HepG2 (cell line): ENCODE data around the gene FDPS. TPM values are rescaled to one million over a fixed set of nuclear protein-coding genes. Genes with fewer than 3 reads are reported as not detected.

ENCODE experiments used
- DNMT1 ChIP-seq: sonication (generic); formaldehyde crosslinking; IDR thresholded peaks from 2 replicates; pipeline ENCODE4 v1.5.1; 2020; ENCODE audit warnings: mild to moderate bottlenecking, missing genetic modification reagents
- HNRNPH1 ChIP-seq: fragments of 200-400 bp; formaldehyde crosslinking; optimal IDR thresholded peaks from 2 replicates; pipeline ENCODE3; 2017; ENCODE audit warnings: mild to moderate bottlenecking, low read depth, low read length
- JUNB ChIP-seq: sonication (generic); formaldehyde crosslinking; IDR thresholded peaks from 2 replicates; pipeline ENCODE4 v1.8.0; 2022; ENCODE audit warnings: missing genetic modification reagents, mild to moderate bottlenecking, borderline replicate concordance
- MIER3 ChIP-seq: IDR thresholded peaks from 2 replicates; pipeline ENCODE4 v1.6.1; 2016; ENCODE audit warnings: missing compliant biosample characterization, borderline replicate concordance
- NBN ChIP-seq: fragments of 450-650 bp; conservative IDR thresholded peaks from 2 replicates; pipeline ENCODE4 v1.6.1; 2017
- NR2F6 ChIP-seq, 2 experiments: IDR thresholded peaks; 2 replicates each; pipeline ENCODE4 v1.6.1; 2016; ENCODE audit warnings: antibody characterized with exemption in 1 of 2, mild to moderate bottlenecking in 1 of 2
- RXRA ChIP-seq: sonication (generic); formaldehyde crosslinking; IDR thresholded peaks from 2 replicates; pipeline ENCODE4 v1.5.1; 2020; ENCODE audit warnings: missing genetic modification reagents
- SOX6 ChIP-seq, 2 experiments: fragments of 450-650 bp in 1 of 2; sonication (generic) in 1 of 2; formaldehyde crosslinking in 1 of 2; IDR thresholded peaks; 2 replicates each; pipeline versions ENCODE4 v1.4.0 to v1.6.1; 2017 to 2020; ENCODE audit warnings: antibody characterized with exemption in 1 of 2, mild to moderate bottlenecking in 1 of 2, missing genetic modification reagents in 1 of 2
- XBP1 ChIP-seq: sonication (generic); formaldehyde crosslinking; IDR thresholded peaks from 2 replicates; pipeline ENCODE4 v1.5.0; 2020; ENCODE audit warnings: missing genetic modification reagents
- ZNF761 ChIP-seq: sonication (generic); formaldehyde crosslinking; conservative IDR thresholded peaks from 2 replicates; pipeline ENCODE4 v1.4.0; 2020; ENCODE audit warnings: mild to moderate bottlenecking, missing genetic modification reagents
- polyA plus RNA-seq, 8 experiments: library from polyadenylated mRNA; depleted of rRNA in 3 of 8; stranded (reverse) in 7 of 8; unstranded in 1 of 8; fragments of >200 nt; fragmentation: Illumina TruSeq in 4 of 8; extraction: Trizol in 4 of 8; gene quantifications; 2 replicates each; pipeline versions ENCODE4 v1.2.1 to v1.2.3, GENCODE V29; 2011 to 2016; ENCODE audit warnings: low read depth in 4 of 8, missing spikeins in 1 of 8, mixed read lengths in 1 of 8; ENCODE audit not compliant: insufficient read depth in 1 of 8
- total RNA-seq, 5 experiments: library from RNA; depleted of rRNA; stranded (reverse); fragments of >200 nt; fragmentation: Illumina TruSeq; extraction: Trizol; gene quantifications; 2 replicates each; pipeline ENCODE4 v1.2.3, GENCODE V29; 2016; ENCODE audit warnings: low read depth in 1 of 5
- TF ChIP-seq, protein P1 (sequence below): sonication (generic); formaldehyde crosslinking; IDR thresholded peaks from 2 replicates; pipeline ENCODE4 v1.4.0; 2020; ENCODE audit warnings: mild to moderate bottlenecking, low read depth, missing genetic modification reagents
- TF ChIP-seq, protein P2 (sequence below): sonication (generic); formaldehyde crosslinking; IDR thresholded peaks from 2 replicates; pipeline ENCODE4 v1.4.0; 2020; ENCODE audit warnings: mild to moderate bottlenecking, low read depth, missing genetic modification reagents
- TF ChIP-seq, protein P3 (sequence below): sonication (generic); formaldehyde crosslinking; IDR thresholded peaks from 2 replicates; pipeline ENCODE4 v1.4.0; 2020; ENCODE audit warnings: mild to moderate bottlenecking, missing genetic modification reagents, borderline replicate concordance

FDPS gene
- total and polyA plus RNA-seq, 2 of the 13 experiments (the other 11 are each of a cell fraction or from before 2014, with no cell fraction given): 264 to 519 TPM

DNA sequence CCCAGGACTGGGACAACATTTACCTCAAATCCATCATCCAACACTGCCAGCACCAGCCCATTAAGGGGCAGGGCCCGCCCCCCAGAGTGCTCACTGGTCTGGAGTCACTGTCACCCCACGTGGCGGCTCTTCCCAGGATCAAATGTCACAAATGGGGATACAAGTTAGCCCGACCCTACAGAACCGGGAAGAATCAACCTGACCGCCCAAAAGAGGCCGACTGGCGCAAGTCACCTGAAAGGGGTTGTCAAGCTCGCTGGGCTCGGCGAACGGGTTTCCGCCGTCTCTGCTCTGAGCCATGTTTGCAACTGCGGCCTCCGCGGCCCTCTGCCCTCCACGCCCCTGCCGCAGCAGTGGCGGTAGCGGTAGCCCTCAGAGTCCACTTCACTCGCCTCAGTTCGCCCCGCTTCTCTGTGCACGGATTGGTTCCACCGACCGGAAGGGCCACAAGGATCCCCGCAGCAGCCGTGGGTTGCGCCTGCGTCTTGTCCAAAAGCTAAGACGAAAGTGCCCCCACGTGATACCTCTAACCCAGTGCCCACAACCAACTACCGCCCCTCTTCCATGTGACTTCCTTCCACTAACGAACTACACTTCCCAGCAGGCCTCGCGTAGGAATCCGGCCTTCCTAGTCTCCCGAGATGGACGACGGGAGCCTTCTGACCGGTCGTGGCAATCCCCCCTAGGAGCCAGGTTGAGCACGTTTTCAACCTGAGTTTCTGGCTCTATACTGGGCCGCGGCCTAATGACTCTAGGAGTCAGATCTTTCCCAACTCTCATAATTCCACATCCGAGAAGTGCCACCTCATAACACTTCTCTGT is 46.6 kb upstream of the FDPS start, which contains the start of gene SCAMP3 (continued):
- TF ChIP-seq SOX6 (IDR thresholded peaks at IDR 0.05): no peak
- peak; percentile 63 for TF ChIP-seq SOX6 (CRISPR knock-in tag; IDR thresholded peaks at IDR 0.05)
- TF ChIP-seq, protein P1, sequence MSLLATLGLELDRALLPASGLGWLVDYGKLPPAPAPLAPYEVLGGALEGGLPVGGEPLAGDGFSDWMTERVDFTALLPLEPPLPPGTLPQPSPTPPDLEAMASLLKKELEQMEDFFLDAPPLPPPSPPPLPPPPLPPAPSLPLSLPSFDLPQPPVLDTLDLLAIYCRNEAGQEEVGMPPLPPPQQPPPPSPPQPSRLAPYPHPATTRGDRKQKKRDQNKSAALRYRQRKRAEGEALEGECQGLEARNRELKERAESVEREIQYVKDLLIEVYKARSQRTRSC (CRISPR knock-in tag): no peak
- TF ChIP-seq NR2F6 (IDR thresholded peaks at IDR 0.05): no peak
- TF ChIP-seq NR2F6 (CRISPR knock-in tag; IDR thresholded peaks at IDR 0.05): peak; percentile 23; the same call in 1 of the 2 replicates
- peak; percentile 79 for TF ChIP-seq HNRNPH1
- no peak for TF ChIP-seq XBP1 (CRISPR knock-in tag)
- TF ChIP-seq DNMT1: no peak
- TF ChIP-seq JUNB: no peak
- TF ChIP-seq ZNF761 (CRISPR knock-in tag): peak; percentile 87; the same call in 1 of the 2 replicates
- TF ChIP-seq, protein P2, sequence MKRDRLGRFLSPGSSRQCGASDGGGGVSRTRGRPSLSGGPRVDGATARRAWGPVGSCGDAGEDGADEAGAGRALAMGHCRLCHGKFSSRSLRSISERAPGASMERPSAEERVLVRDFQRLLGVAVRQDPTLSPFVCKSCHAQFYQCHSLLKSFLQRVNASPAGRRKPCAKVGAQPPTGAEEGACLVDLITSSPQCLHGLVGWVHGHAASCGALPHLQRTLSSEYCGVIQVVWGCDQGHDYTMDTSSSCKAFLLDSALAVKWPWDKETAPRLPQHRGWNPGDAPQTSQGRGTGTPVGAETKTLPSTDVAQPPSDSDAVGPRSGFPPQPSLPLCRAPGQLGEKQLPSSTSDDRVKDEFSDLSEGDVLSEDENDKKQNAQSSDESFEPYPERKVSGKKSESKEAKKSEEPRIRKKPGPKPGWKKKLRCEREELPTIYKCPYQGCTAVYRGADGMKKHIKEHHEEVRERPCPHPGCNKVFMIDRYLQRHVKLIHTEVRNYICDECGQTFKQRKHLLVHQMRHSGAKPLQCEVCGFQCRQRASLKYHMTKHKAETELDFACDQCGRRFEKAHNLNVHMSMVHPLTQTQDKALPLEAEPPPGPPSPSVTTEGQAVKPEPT (CRISPR knock-in tag): peak; percentile 75
- TF ChIP-seq RXRA (CRISPR knock-in tag): peak; percentile 80
- TF ChIP-seq, protein P3, sequence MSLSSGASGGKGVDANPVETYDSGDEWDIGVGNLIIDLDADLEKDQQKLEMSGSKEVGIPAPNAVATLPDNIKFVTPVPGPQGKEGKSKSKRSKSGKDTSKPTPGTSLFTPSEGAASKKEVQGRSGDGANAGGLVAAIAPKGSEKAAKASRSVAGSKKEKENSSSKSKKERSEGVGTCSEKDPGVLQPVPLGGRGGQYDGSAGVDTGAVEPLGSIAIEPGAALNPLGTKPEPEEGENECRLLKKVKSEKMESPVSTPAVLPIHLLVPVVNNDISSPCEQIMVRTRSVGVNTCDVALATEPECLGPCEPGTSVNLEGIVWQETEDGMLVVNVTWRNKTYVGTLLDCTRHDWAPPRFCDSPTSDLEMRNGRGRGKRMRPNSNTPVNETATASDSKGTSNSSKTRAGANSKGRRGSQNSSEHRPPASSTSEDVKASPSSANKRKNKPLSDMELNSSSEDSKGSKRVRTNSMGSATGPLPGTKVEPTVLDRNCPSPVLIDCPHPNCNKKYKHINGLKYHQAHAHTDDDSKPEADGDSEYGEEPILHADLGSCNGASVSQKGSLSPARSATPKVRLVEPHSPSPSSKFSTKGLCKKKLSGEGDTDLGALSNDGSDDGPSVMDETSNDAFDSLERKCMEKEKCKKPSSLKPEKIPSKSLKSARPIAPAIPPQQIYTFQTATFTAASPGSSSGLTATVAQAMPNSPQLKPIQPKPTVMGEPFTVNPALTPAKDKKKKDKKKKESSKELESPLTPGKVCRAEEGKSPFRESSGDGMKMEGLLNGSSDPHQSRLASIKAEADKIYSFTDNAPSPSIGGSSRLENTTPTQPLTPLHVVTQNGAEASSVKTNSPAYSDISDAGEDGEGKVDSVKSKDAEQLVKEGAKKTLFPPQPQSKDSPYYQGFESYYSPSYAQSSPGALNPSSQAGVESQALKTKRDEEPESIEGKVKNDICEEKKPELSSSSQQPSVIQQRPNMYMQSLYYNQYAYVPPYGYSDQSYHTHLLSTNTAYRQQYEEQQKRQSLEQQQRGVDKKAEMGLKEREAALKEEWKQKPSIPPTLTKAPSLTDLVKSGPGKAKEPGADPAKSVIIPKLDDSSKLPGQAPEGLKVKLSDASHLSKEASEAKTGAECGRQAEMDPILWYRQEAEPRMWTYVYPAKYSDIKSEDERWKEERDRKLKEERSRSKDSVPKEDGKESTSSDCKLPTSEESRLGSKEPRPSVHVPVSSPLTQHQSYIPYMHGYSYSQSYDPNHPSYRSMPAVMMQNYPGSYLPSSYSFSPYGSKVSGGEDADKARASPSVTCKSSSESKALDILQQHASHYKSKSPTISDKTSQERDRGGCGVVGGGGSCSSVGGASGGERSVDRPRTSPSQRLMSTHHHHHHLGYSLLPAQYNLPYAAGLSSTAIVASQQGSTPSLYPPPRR (CRISPR knock-in tag): peak; percentile 66; the same call in 1 of the 2 replicates
- no peak for TF ChIP-seq NBN
- peak; percentile 68; the same call in 1 of the 2 replicates for TF ChIP-seq MIER3
